HCT116 (cell line): ENCODE measurements around the gene PPP1R14B. TPM values are rescaled to one million over a fixed set of nuclear protein-coding genes. Genes with fewer than 3 reads are reported as not detected.

Experiments used
- ATAC-seq: fragments of 200-7000 bp; cut with Tn5 transposase; 2 replicates; pipeline ENCODE4 v1.9.1; 2020; ENCODE audit warnings: mild to moderate bottlenecking, moderate library complexity
- BruUV-seq: library from RNA; stranded (reverse); fragments of 400-500 nt; replicated peaks from 2 replicates; lab custom pipeline; 2021; lab: Mats Ljungman, UMichigan
- CTCF ChIA-PET: fragments of 300-600 bp; sonication (Branson Sonifier 250); formaldehyde crosslinking; loops from one replicate; lab custom pipeline; 2021; ENCODE audit warnings: antibody characterized with exemption; lab: Charles Lee
- POLR2A ChIA-PET: fragments of 300-600, 350-600 bp; sonication (Branson Sonifier 250); formaldehyde crosslinking; loops from one replicate; lab custom pipeline; 2021; ENCODE audit warnings: antibody characterized with exemption; lab: Charles Lee
- RAD21 ChIA-PET, 2 experiments: fragments of 300-600 bp; sonication (Branson Sonifier 250); formaldehyde crosslinking; loops; one replicate each; lab custom pipeline; 2023; ENCODE audit warnings: low total read pairs in 2 of 2; ENCODE audit not compliant: uncharacterized antibody in 2 of 2, unreplicated experiment in 2 of 2, low non-redundant PET in 1 of 2; lab: Charles Lee
- DNase-seq: peaks from one replicate; pipeline ENCODE4 v3.0.0-alpha.2; 2010; ENCODE audit warnings: low read depth, low spot score
- H2AFZ ChIP-seq: fragments of 200-600 bp; shearing (Covaris generic), sonication (generic); 2 replicates; pipeline ENCODE4 v1.6.1; 2017; ENCODE audit warnings: low read depth, mixed run types, mixed read lengths, antibody characterized with exemption, low read length; ENCODE audit not compliant: poor library complexity, severe bottlenecking
- H3K27ac ChIP-seq: 2 replicates; pipeline ENCODE4 v1.5.1; 2012; ENCODE audit warnings: low read depth, low read length
- H3K27me3 ChIP-seq: fragments of 200-600 bp; sonication (generic); 2 replicates; pipeline ENCODE4 v1.6.1; 2016; ENCODE audit warnings: mixed run types, low read length, mixed read lengths; ENCODE audit not compliant: insufficient read depth
- H3K36me3 ChIP-seq, 2 experiments: fragments of 200-500 bp in 1 of 2; fragments of 200-600 bp in 1 of 2; sonication (Bioruptor generic) in 1 of 2; sonication (generic) in 1 of 2; 2 replicates each; pipeline versions ENCODE4 v1.5.1 to v1.6.1; 2014 to 2016; ENCODE audit warnings: low read length in 2 of 2, inconsistent platforms in 1 of 2, mixed read lengths in 1 of 2, mixed run types in 1 of 2; ENCODE audit not compliant: insufficient read depth in 2 of 2, control insufficient read depth in 1 of 2
- H3K4me1 ChIP-seq, 2 experiments: fragments of 200-600 bp in 1 of 2; sonication (generic) in 1 of 2; 2 replicates each; pipeline versions ENCODE4 v1.5.1 to v1.6.1; 2012 to 2017; ENCODE audit warnings: low read length in 2 of 2, inconsistent platforms in 1 of 2, mild to moderate bottlenecking in 1 of 2, mixed read lengths in 1 of 2, mixed run types in 1 of 2, moderate library complexity in 1 of 2; ENCODE audit not compliant: insufficient read depth in 2 of 2, control insufficient read depth in 1 of 2
- H3K4me2 ChIP-seq: fragments of 200-600 bp; sonication (generic); 2 replicates; pipeline ENCODE4 v1.6.1; 2017; ENCODE audit warnings: mixed run types, low read length, mixed read lengths
- H3K4me3 ChIP-seq, 2 experiments: fragments of 200-600 bp in 1 of 2; sonication (generic) in 1 of 2; replicated peaks in 1 of 2; 2 replicates each; pipeline ENCODE4 v1.5.1; 2011 to 2016; ENCODE audit warnings: low read length in 2 of 2, control low read depth in 1 of 2, low read depth in 1 of 2, mild to moderate bottlenecking in 1 of 2, mixed read lengths in 1 of 2, mixed run types in 1 of 2
- H3K79me2 ChIP-seq: fragments of 200-600 bp; sonication (generic); 2 replicates; pipeline ENCODE4 v1.6.1; 2017; ENCODE audit warnings: mild to moderate bottlenecking, mixed run types, low read length, moderate library complexity, mixed read lengths; ENCODE audit not compliant: insufficient read depth
- H3K9ac ChIP-seq: fragments of 200-600 bp; sonication (generic); 2 replicates; pipeline ENCODE4 v1.6.1; 2016; ENCODE audit warnings: low read length, mixed read lengths
- H3K9me2 ChIP-seq: fragments of 200-600 bp; sonication (generic), shearing (Covaris generic); 2 replicates; pipeline ENCODE4 v1.6.1; 2017; ENCODE audit warnings: mixed run types, mild to moderate bottlenecking, moderate library complexity; ENCODE audit not compliant: insufficient read depth
- H3K9me3 ChIP-seq, 2 experiments: fragments of 200-500 bp in 1 of 2; fragments of 200-600 bp in 1 of 2; sonication (Bioruptor generic) in 1 of 2; sonication (generic) in 1 of 2; 2 replicates each; pipeline ENCODE4 v1.6.1; 2014 to 2017; ENCODE audit warnings: low read length in 2 of 2, mixed read lengths in 2 of 2, inconsistent platforms in 1 of 2, low read depth in 1 of 2, mild to moderate bottlenecking in 1 of 2, mixed run types in 1 of 2, moderate library complexity in 1 of 2; ENCODE audit not compliant: control insufficient read depth in 1 of 2, insufficient read depth in 1 of 2
- H4K20me1 ChIP-seq: fragments of 200-600 bp; sonication (generic), shearing (Covaris generic); 2 replicates; pipeline ENCODE4 v1.6.1; 2017; ENCODE audit warnings: mixed run types, mild to moderate bottlenecking, moderate library complexity; ENCODE audit not compliant: insufficient read depth
- CBX3 ChIP-seq: IDR thresholded peaks from 2 replicates; pipeline ENCODE4 v1.6.1; 2012; ENCODE audit warnings: low read depth
- CEBPB ChIP-seq: IDR thresholded peaks from 2 replicates; pipeline ENCODE4 v1.6.1; 2012; ENCODE audit warnings: low read depth
- EGR1 ChIP-seq: IDR thresholded peaks from 2 replicates; pipeline ENCODE4 v1.6.1; 2012; ENCODE audit warnings: low read depth
- ELF1 ChIP-seq: IDR thresholded peaks from 2 replicates; pipeline ENCODE4 v1.6.1; 2012; ENCODE audit warnings: low read depth, borderline replicate concordance
- EZH2 ChIP-seq: fragments of 200-600 bp; sonication (generic); IDR thresholded peaks from 2 replicates; pipeline ENCODE4 v1.6.1; 2017; ENCODE audit warnings: antibody characterized with exemption, mixed run types
- EZH2phosphoT487 ChIP-seq: fragments of 200-600 bp; IDR thresholded peaks from 2 replicates; pipeline ENCODE4 v1.6.1; 2018; ENCODE audit warnings: antibody characterized with exemption, borderline replicate concordance
- FOSL1 ChIP-seq: IDR thresholded peaks from 2 replicates; pipeline ENCODE4 v1.6.1; 2012; ENCODE audit warnings: low read depth
- JUND ChIP-seq: IDR thresholded peaks from 2 replicates; pipeline ENCODE4 v1.6.1; 2012
- POLR2A ChIP-seq: IDR thresholded peaks from 2 replicates; pipeline ENCODE4 v1.7.0; 2011; ENCODE audit warnings: borderline replicate concordance; ENCODE audit not compliant: insufficient read depth, insufficient read length; ENCODE audit errors: extremely low read depth
- POLR2AphosphoS5 ChIP-seq: IDR thresholded peaks from 2 replicates; pipeline ENCODE4 v1.6.1; 2011; ENCODE audit warnings: mild to moderate bottlenecking, low read depth, low read length, moderate library complexity
- SIN3A ChIP-seq: IDR thresholded peaks from 2 replicates; pipeline ENCODE4 v1.6.1; 2012; ENCODE audit warnings: low read depth
- SP1 ChIP-seq: IDR thresholded peaks from 2 replicates; pipeline ENCODE4 v1.6.1; 2012; ENCODE audit warnings: low read depth
- SRF ChIP-seq: IDR thresholded peaks from 2 replicates; pipeline ENCODE4 v1.6.1; 2012; ENCODE audit warnings: low read depth
- YY1 ChIP-seq: IDR thresholded peaks from 2 replicates; pipeline ENCODE4 v1.6.1; 2011; ENCODE audit warnings: low read length, low read depth, moderate library complexity, mild to moderate bottlenecking; ENCODE audit not compliant: insufficient replicate concordance; ENCODE audit errors: extremely low read depth
- ZFX ChIP-seq: fragments of 450-650 bp; IDR thresholded peaks from 2 replicates; pipeline ENCODE4 v1.6.1; 2017
- intact Hi-C: fragments of 100-400 bp; cut with micrococcal nuclease; formaldehyde crosslinking; loops from 2 replicates; pipeline ENCODE4 v1.10.0; 2022
- total RNA-seq: library from RNA; stranded (reverse); gene quantifications from one replicate; pipeline ENCODE4 v1.2.1, GENCODE V29; 2021; ENCODE audit not compliant: unreplicated experiment
- TF ChIP-seq, protein P1 (sequence below): IDR thresholded peaks from 2 replicates; pipeline ENCODE4 v1.6.1; 2011; ENCODE audit warnings: mild to moderate bottlenecking, low read length, moderate library complexity; ENCODE audit not compliant: insufficient replicate concordance; ENCODE audit errors: extremely low read depth
- TF ChIP-seq, protein P2 (sequence below): IDR thresholded peaks from 2 replicates; pipeline ENCODE4 v1.6.1; 2012
- TF ChIP-seq, protein P3 (sequence below): IDR thresholded peaks from 2 replicates; pipeline ENCODE4 v1.6.1; 2012
- TF ChIP-seq, protein P4 (sequence below): IDR thresholded peaks from 2 replicates; pipeline ENCODE4 v1.6.1; 2012; ENCODE audit warnings: low read depth

Gene PPP1R14B
- total RNA-seq, 1 experiment from 2014 or later, result 332 TPM

DNA sequence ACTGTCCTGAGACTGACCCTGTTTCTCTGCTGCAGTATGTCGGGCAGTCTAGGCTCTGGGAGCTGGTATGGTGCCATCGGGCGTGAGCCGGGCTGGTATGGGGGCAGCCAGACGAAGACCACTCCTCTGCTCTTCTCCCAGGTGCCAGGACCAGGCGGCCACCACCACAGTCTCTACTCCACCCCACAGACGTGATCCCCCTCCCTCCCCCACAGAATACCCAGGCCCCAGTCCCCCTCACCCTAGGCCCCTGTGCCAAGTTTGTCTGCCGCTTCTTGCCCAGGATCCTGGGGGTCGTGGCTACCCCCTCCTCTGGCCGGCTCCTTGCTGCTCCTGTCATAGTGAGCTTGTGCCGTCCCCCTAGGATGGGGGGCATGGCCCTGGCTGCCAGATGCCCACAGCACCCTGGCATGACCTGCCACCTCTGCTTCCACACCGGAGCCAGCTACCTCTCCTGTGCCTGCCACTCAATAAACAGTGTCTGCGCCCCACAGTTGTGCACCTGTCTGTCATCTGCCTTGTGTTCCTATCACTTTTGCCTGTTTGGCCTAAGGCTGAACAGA lies 42.3 kb upstream of the PPP1R14B start:
- ChIA-PET RAD21 (interaction anchor here in 1 of 2 experiments (0.6 kb wide), 1 partner anchor 37 kb away, joined by 4 read pairs; no protein-coding TSS in a partner anchor), CTCF (interaction anchor here (0.6 to 1.3 kb wide), 4 partner anchors 12 to 28 kb away, joined by 3 to 6 read pairs (median 4); partner anchors contain the start of gene TRMT112)
- H3K4me2 ChIP-seq, result no peak overlapping the region
- no peaks in the 10 kb centered on the region for H3K9me3 ChIP-seq
- intact Hi-C loops, result no loop called here
- TF ChIP-seq CBX3, result no peak
- no peak for TF ChIP-seq POLR2A
- TF ChIP-seq, protein P1, sequence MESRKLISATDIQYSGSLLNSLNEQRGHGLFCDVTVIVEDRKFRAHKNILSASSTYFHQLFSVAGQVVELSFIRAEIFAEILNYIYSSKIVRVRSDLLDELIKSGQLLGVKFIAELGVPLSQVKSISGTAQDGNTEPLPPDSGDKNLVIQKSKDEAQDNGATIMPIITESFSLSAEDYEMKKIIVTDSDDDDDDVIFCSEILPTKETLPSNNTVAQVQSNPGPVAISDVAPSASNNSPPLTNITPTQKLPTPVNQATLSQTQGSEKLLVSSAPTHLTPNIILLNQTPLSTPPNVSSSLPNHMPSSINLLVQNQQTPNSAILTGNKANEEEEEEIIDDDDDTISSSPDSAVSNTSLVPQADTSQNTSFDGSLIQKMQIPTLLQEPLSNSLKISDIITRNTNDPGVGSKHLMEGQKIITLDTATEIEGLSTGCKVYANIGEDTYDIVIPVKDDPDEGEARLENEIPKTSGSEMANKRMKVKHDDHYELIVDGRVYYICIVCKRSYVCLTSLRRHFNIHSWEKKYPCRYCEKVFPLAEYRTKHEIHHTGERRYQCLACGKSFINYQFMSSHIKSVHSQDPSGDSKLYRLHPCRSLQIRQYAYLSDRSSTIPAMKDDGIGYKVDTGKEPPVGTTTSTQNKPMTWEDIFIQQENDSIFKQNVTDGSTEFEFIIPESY, result no peak
- TF ChIP-seq EZH2, result no peak
- TF ChIP-seq, protein P2, sequence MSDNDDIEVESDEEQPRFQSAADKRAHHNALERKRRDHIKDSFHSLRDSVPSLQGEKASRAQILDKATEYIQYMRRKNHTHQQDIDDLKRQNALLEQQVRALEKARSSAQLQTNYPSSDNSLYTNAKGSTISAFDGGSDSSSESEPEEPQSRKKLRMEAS, result no peak
- TF ChIP-seq SRF, result no peak
- TF ChIP-seq CEBPB, result no peak
- no peak for TF ChIP-seq POLR2AphosphoS5
- no peak for TF ChIP-seq JUND
- no peak for TF ChIP-seq SP1
- no peak for TF ChIP-seq ZFX
- TF ChIP-seq FOSL1, result no peak
- TF ChIP-seq, protein P3, sequence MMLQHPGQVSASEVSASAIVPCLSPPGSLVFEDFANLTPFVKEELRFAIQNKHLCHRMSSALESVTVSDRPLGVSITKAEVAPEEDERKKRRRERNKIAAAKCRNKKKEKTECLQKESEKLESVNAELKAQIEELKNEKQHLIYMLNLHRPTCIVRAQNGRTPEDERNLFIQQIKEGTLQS, result no peak
- TF ChIP-seq ELF1, result no peak
- no peak for TF ChIP-seq EZH2phosphoT487
- TF ChIP-seq EGR1, result no peak
- TF ChIP-seq, protein P4, sequence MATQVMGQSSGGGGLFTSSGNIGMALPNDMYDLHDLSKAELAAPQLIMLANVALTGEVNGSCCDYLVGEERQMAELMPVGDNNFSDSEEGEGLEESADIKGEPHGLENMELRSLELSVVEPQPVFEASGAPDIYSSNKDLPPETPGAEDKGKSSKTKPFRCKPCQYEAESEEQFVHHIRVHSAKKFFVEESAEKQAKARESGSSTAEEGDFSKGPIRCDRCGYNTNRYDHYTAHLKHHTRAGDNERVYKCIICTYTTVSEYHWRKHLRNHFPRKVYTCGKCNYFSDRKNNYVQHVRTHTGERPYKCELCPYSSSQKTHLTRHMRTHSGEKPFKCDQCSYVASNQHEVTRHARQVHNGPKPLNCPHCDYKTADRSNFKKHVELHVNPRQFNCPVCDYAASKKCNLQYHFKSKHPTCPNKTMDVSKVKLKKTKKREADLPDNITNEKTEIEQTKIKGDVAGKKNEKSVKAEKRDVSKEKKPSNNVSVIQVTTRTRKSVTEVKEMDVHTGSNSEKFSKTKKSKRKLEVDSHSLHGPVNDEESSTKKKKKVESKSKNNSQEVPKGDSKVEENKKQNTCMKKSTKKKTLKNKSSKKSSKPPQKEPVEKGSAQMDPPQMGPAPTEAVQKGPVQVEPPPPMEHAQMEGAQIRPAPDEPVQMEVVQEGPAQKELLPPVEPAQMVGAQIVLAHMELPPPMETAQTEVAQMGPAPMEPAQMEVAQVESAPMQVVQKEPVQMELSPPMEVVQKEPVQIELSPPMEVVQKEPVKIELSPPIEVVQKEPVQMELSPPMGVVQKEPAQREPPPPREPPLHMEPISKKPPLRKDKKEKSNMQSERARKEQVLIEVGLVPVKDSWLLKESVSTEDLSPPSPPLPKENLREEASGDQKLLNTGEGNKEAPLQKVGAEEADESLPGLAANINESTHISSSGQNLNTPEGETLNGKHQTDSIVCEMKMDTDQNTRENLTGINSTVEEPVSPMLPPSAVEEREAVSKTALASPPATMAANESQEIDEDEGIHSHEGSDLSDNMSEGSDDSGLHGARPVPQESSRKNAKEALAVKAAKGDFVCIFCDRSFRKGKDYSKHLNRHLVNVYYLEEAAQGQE, result no peak
- no peak for TF ChIP-seq SIN3A
- TF ChIP-seq YY1, result no peak
- TF ChIP-seq, all 23 proteins: peak for 0
- no TSS peak for BruUV-seq
- H3K9ac ChIP-seq, result no peak overlapping the region
- H3K36me3 ChIP-seq, result no peaks in the 10 kb centered on the region
- H3K4me1 ChIP-seq, result peaks cover 8 to 18% of the 10 kb centered on the region in 2 experiments
- no peak for ATAC-seq
- POLR2A ChIA-PET, result no interaction called here
- no peak overlapping the region for H2AFZ ChIP-seq
- no peaks in the 10 kb centered on the region for H3K27me3 ChIP-seq
- H3K27ac ChIP-seq, result no peak overlapping the region
- no peak overlapping the region for H3K4me3 ChIP-seq
- no peaks in the 10 kb centered on the region for H4K20me1 ChIP-seq
- no peaks in the 10 kb centered on the region for H3K79me2 ChIP-seq
- no peak for DNase-seq
- H3K9me2 ChIP-seq, result no peaks in the 10 kb centered on the region
